Uterus (tissue), 4 donors: ENCODE results near the gene TASP1. TPM values are rescaled to one million over a fixed set of nuclear protein-coding genes. Genes with fewer than 3 reads are reported as not detected.

Experiments used
- DNase-seq, 2 donors: peaks; one replicate each; pipeline ENCODE4 v3.0.0-alpha.2; 2019 to 2020
- H3K27ac ChIP-seq, 2 donors: fragments of 200-600 bp; sonication (generic); 1 replicate in 1 of 2; 2 replicates in 1 of 2; pipeline ENCODE4 v1.5.1; 2016 to 2018
- H3K27me3 ChIP-seq, 2 donors: fragments of 200-600 bp; sonication (generic); one replicate each; pipeline ENCODE4 v1.5.1; 2018 to 2019; ENCODE audit warnings: control low read depth in 1 of 2
- H3K36me3 ChIP-seq, 2 donors: fragments of 200-600 bp; sonication (generic); one replicate each; pipeline ENCODE4 v1.5.1; 2019; ENCODE audit warnings: control low read depth in 1 of 2
- H3K4me1 ChIP-seq, 2 donors: fragments of 200-600 bp; sonication (generic); one replicate each; pipeline ENCODE4 v1.5.1; 2018 to 2019; ENCODE audit warnings: control low read depth in 1 of 2
- H3K4me3 ChIP-seq, 2 donors: fragments of 200-600 bp; sonication (generic); 1 replicate in 1 of 2; 2 replicates in 1 of 2; pipeline ENCODE4 v1.5.1; 2018 to 2019; ENCODE audit warnings: mild to moderate bottlenecking in 1 of 2
- H3K9me3 ChIP-seq, 2 donors: fragments of 200-600 bp; sonication (generic); one replicate each; pipeline ENCODE4 v1.5.1; 2019; ENCODE audit warnings: control low read depth in 1 of 2
- CTCF ChIP-seq, 4 experiments: fragments of 200-600 bp in 2 of 4; fragments of 450-650 bp in 2 of 4; sonication (generic) in 2 of 4; IDR thresholded peaks; one replicate each; pipeline ENCODE4 v1.5.1; 2016 to 2019; ENCODE audit warnings: antibody characterized with exemption in 4 of 4, mild to moderate bottlenecking in 2 of 4, moderate library complexity in 1 of 4
- POLR2A ChIP-seq, 2 donors: fragments of 450-650 bp; IDR thresholded peaks; one replicate each; pipeline ENCODE4 v1.6.1; 2016; ENCODE audit warnings: antibody characterized with exemption in 2 of 2, mild to moderate bottlenecking in 1 of 2, moderate library complexity in 1 of 2
- intact Hi-C: fragments of 100-400 bp; cut with DNase I; formaldehyde crosslinking; loops from one replicate; pipeline ENCODE4 v1.15.1; 2023; ENCODE audit warnings: low total_unique reads
- total RNA-seq, 4 donors: library from RNA; depleted of rRNA in 3 of 4; stranded (reverse); fragments of >200 nt in 3 of 4; gene quantifications; one replicate each; pipeline versions ENCODE4 v1.1.0 to v1.2.4, GENCODE V29; 2014 to 2023
- donor health status: DM: yes; HTN: yes; CAD: no.

Gene TASP1
- total RNA-seq, 4 donors from 2014 or later, result 1.3 to 34.4 (median 24.4) TPM

- intact Hi-C loops, result no loop called here
- Histone ChIP-seq H3K27me3 (no peaks in the 10 kb centered on the region), H3K4me3 (no peak overlapping the region), H3K36me3 (no peaks in the 10 kb centered on the region), H3K27ac (no peak overlapping the region), H3K4me1 (no peaks in the 10 kb centered on the region), H3K9me3 (no peaks in the 10 kb centered on the region)
- no peak for DNase-seq
- TF ChIP-seq CTCF (IDR thresholded peaks at IDR 0.05) (no peak), POLR2A (IDR thresholded peaks at IDR 0.05) (no peak)
Observed at GRCh38 chr20:13457487-13457886, 181.2 kb downstream of the TASP1 start.

DNA sequence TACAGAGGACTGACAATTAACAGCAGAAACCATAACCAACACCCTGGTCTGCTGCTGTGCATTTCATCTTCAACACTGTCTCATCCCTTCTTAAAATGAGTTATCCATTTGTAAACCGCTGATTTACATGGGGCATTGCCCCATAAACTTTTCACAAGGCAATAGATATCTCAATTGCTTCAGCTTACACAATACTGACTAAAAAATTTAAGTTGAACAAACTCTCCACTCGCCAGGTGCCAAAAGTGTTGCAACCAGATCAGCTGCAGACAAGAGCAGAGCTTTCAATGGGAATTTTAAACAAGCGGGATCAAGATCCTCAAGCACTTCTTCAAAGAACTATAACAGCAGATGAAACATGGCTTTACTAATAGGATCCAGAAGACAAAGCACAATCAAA is 183.0 kb downstream of the TASP1 start:
- H3K9me3 ChIP-seq, result no peaks in the 10 kb centered on the region
- no peaks in the 10 kb centered on the region for H3K36me3 ChIP-seq
- H3K4me1 ChIP-seq, result no peaks in the 10 kb centered on the region
- TF ChIP-seq POLR2A (IDR thresholded peaks at IDR 0.05) (no peak), CTCF (IDR thresholded peaks at IDR 0.05) (no peak)
- peak; percentile 20 to 41 for DNase-seq
- intact Hi-C loops, result no loop called here
- H3K27me3 ChIP-seq, result no peaks in the 10 kb centered on the region
- no peak overlapping the region for H3K4me3 ChIP-seq
- no peak overlapping the region for H3K27ac ChIP-seq

- intact Hi-C loops, result no loop called here
- no peak overlapping the region for H3K4me3 ChIP-seq
- no peaks in the 10 kb centered on the region for H3K9me3 ChIP-seq
- H3K27ac ChIP-seq, result no peak overlapping the region
- H3K36me3 ChIP-seq, result no peaks in the 10 kb centered on the region
- H3K27me3 ChIP-seq, result no peaks in the 10 kb centered on the region
- no peaks in the 10 kb centered on the region for H3K4me1 ChIP-seq
- TF ChIP-seq POLR2A (IDR thresholded peaks at IDR 0.05), result no peak
- TF ChIP-seq CTCF (IDR thresholded peaks at IDR 0.05), result no peak
- DNase-seq, result no peak
Observed at GRCh38 chr20:13453367-13453766, 185.4 kb downstream of the TASP1 start.

GRCh38 chr20:13452470-13453124 is 186.1 kb downstream of the TASP1 start:
- DNase-seq, result no peak
- TF ChIP-seq POLR2A (IDR thresholded peaks at IDR 0.05) (no peak), CTCF (IDR thresholded peaks at IDR 0.05) (no peak)
- no peak overlapping the region for H3K27ac ChIP-seq
- no peaks in the 10 kb centered on the region for H3K9me3 ChIP-seq
- no peaks in the 10 kb centered on the region for H3K36me3 ChIP-seq
- no peaks in the 10 kb centered on the region for H3K4me1 ChIP-seq
- intact Hi-C loops, result no loop called here
- H3K4me3 ChIP-seq, result no peak overlapping the region
- no peaks in the 10 kb centered on the region for H3K27me3 ChIP-seq

DNA sequence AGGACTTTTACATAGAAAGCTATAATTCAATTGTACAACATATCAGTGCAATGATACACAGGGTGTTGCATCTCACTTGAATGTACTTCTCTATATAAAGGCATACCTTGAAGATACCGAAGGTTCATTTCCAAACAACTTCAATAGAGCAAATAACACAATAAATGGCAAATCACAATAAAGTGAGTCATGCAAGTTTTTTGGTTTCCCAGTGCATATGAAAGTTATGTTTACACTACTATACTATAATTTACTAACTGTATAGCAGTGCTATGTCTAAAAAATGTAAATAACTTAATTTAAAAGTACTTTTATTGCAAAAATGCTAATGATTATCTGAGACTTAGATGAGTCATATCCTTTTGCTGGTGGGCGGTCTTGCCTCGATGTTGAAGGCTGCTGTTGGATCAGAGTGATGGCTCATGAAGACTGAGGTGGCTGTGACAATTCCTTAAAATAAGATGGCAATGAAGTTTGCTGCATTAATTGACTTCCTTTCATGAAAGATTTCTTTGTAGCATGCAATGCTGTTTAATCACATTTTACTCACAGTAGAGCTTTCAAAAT is 188.8 kb downstream of the TASP1 start:
- Histone ChIP-seq H3K27me3 (no peaks in the 10 kb centered on the region), H3K36me3 (no peaks in the 10 kb centered on the region), H3K4me1 (no peaks in the 10 kb centered on the region), H3K4me3 (no peak overlapping the region), H3K27ac (no peak overlapping the region), H3K9me3 (no peaks in the 10 kb centered on the region)
- DNase-seq, result no peak
- no peak for TF ChIP-seq POLR2A (IDR thresholded peaks at IDR 0.05)
- no peak for TF ChIP-seq CTCF (IDR thresholded peaks at IDR 0.05)
- intact Hi-C loops, result no loop called here
